ENCODE data around the gene MRPS26.

Gene MRPS26

DNA sequence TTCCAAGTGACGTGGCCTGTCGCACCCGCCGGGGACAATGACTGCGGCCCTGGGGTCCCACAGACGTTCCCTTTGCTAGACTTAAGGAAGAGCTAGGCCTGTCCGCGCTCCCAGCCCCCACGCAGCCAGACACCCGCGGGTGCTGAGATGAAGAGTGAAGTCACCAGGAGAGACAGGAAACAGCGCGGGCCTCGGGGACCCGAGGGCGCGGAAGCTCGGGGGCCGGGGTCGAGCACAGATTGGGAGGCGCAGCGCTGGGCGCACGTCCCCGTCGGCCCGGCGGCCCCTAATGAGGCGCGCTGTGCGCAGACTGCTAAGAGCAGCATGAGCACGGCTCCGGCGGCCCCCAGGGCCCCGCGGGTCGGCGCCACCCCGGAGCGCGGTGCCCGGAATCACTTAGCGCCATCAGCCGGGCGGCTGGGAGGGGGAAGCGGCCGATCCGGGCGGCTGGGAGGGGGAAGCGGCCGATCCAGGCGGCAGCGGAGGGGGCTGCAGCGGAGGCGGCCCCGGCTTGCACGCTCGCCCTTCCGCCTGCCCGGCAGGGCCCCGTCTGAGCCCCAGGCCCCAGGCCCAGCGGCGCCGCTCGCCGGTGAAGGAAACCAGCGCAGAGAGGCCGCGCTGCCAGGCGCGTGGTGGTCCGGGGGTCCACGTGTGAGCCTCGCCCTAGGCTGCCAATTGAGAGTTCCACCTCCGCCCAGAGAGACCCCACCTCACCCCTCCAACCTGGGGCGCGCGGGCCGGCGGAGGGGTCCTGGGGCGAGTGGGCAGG, 46.9 kb downstream of the MRPS26 start:
- Histone ChIP-seq H3K36me3 (ENCODE audit: control insufficient read depth, insufficient read depth, low read length) (no peaks in the 10 kb centered on the region), H3K4me3 (replicated peaks; ENCODE audit: low read depth, low read length) (peak overlapping the region; percentile 32), H3K27me3 (replicated peaks; ENCODE audit: control insufficient read depth, insufficient read depth, low read length) (no peaks in the 10 kb centered on the region; the same call in 1 of the 2 replicates)
- TF ChIP-seq, protein P1, sequence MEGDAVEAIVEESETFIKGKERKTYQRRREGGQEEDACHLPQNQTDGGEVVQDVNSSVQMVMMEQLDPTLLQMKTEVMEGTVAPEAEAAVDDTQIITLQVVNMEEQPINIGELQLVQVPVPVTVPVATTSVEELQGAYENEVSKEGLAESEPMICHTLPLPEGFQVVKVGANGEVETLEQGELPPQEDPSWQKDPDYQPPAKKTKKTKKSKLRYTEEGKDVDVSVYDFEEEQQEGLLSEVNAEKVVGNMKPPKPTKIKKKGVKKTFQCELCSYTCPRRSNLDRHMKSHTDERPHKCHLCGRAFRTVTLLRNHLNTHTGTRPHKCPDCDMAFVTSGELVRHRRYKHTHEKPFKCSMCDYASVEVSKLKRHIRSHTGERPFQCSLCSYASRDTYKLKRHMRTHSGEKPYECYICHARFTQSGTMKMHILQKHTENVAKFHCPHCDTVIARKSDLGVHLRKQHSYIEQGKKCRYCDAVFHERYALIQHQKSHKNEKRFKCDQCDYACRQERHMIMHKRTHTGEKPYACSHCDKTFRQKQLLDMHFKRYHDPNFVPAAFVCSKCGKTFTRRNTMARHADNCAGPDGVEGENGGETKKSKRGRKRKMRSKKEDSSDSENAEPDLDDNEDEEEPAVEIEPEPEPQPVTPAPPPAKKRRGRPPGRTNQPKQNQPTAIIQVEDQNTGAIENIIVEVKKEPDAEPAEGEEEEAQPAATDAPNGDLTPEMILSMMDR (IDR thresholded peaks at IDR 0.05; ENCODE audit: insufficient read depth, low read length, poor library complexity, severe bottlenecking) = no peak
- peak; percentile 39 for DNase-seq (ENCODE audit: extremely low read depth, insufficient read length)

DNA sequence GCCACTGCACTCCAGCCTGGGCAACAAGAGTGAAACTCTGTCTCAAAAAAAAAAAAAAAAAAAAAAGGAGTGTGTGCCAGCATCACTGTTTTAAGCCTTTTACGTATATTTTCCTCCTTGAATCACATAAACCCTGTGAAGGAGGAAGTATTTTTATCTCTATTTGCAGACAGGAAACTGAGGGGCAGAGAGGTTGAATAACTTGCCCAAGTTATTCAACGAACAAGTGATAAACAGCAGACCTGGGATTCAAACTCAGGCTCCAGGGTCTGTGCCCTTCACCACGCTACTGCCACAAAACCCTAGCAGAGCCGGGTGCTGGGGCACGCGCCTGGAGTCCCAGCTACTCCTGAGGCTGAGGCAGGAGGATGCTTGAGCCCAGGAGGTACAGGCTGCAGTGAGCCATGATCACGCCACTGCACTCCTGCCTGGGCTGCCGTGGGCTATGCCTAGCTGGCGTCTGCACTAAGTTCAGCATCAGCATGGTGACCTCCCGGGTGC, 48.1 kb downstream of the MRPS26 start:
- H3K27me3 ChIP-seq (replicated peaks; ENCODE audit: control insufficient read depth, insufficient read depth, low read length) = no peaks in the 10 kb centered on the region; the same call in 1 of the 2 replicates
- no peak for DNase-seq (ENCODE audit: extremely low read depth, insufficient read length)
- TF ChIP-seq, protein P1 (IDR thresholded peaks at IDR 0.05; ENCODE audit: insufficient read depth, low read length, poor library complexity, severe bottlenecking) = no peak

DNA sequence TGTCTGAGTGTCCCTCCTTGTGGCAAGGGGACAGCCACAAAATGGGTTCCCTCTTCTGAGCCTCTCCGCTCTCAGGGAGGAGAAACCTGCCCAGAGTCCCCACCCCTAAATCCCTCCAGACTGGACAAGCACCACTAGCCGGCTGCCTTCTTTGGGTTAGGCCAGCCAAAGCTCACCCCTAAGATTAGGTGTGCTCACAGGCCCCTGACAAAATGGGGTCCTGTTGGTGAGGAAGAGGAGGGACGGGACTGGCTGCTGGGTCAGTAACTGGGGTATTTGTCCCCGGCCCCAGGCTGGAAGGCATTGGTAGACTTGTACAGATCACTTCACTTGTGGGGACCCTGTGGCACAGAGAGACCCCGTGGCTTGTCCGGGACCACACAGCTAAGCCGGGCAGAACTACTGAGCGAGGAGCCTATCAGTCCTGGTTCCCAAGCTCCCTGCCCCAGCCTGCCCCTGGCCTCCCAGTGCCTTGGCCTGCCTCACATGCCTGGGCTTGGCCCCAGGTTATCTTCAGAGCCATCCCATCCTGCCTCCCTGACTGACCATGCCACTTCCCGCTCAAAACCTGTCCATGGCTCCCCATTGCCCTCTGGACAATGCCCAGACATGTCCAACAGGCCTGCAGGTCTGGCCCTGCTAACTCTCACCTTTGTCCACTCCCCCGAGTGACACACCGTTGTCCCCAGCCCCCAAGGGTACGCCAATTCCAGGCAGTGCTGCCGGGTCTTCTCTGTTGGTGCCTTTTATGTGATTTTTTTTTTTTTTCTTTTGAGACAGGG, 49.2 kb downstream of the MRPS26 start:
- TF ChIP-seq, protein P1 (IDR thresholded peaks at IDR 0.05; ENCODE audit: insufficient read depth, low read length, poor library complexity, severe bottlenecking) = no peak
- H3K36me3 ChIP-seq (ENCODE audit: control insufficient read depth, insufficient read depth, low read length) = no peaks in the 10 kb centered on the region
- no peak for DNase-seq (ENCODE audit: extremely low read depth, insufficient read length)
- H3K27me3 ChIP-seq (replicated peaks; ENCODE audit: control insufficient read depth, insufficient read depth, low read length) = no peaks in the 10 kb centered on the region; the same call in 1 of the 2 replicates
- H3K4me3 ChIP-seq (replicated peaks; ENCODE audit: low read depth, low read length) = no peak overlapping the region

More for the DNA sequence above, 48.1 kb downstream of the MRPS26 start:
- no peaks in the 10 kb centered on the region for H3K36me3 ChIP-seq (ENCODE audit: control insufficient read depth, insufficient read depth, low read length)
- H3K4me3 ChIP-seq (replicated peaks; ENCODE audit: low read depth, low read length) = no peak overlapping the region
